CD1c-positive myeloid dendritic cell (primary cell): Measurements from ENCODE around the gene NBPF11.
"Not testable (repeated sequence)": the region's sequence is repeated elsewhere in the genome, so short reads cannot be mapped to it uniquely, and the experiment has no call there.

Experiments
- DNase-seq: peaks from one replicate; pipeline ENCODE4 v3.0.0-alpha.2; 2016; ENCODE audit errors: extremely low spot score

The NBPF11 gene

DNA sequence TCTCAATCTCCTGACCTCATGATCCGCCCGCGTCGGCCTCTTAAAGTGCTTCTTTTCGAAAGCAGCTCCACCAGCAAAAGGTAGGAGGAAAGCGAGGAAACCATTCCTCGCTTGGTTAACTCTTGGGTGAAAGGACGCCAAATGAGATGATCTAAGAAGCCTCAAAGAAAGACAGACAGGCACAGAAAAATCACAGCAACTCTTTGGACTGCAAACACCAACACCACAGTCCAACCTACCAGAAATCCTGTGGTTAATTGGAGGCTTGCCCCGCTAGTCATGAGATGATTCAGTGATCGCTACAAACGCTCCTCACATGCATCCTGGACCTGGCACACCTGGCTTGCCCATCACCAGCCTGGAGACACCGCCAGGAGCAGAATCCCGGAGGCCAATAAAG lies 1.1 kb downstream of the NBPF11 start:
- not testable (repeated sequence) for DNase-seq

GRCh38 chr1:148150014-148150413 lies 2.1 kb downstream of the NBPF11 start:
- not testable (repeated sequence) for DNase-seq

GRCh38 chr1:148149050-148149815 lies 2.8 kb downstream of the NBPF11 start:
- DNase-seq, result not testable (repeated sequence)

GRCh38 chr1:148147052-148147838 lies 4.8 kb downstream of the NBPF11 start:
- DNase-seq, result not testable (repeated sequence)

GRCh38 chr1:148146191-148146997 lies 5.7 kb downstream of the NBPF11 start:
- not testable (repeated sequence) for DNase-seq

GRCh38 chr1:148143223-148143622 lies 8.9 kb downstream of the NBPF11 start:
- DNase-seq, result not testable (repeated sequence)

- not testable (repeated sequence) for DNase-seq
Observed at GRCh38 chr1:148141936-148142335, 10.1 kb downstream of the NBPF11 start.

GRCh38 chr1:148138606-148139005 lies 13.5 kb downstream of the NBPF11 start:
- DNase-seq, result not testable (repeated sequence)

DNA sequence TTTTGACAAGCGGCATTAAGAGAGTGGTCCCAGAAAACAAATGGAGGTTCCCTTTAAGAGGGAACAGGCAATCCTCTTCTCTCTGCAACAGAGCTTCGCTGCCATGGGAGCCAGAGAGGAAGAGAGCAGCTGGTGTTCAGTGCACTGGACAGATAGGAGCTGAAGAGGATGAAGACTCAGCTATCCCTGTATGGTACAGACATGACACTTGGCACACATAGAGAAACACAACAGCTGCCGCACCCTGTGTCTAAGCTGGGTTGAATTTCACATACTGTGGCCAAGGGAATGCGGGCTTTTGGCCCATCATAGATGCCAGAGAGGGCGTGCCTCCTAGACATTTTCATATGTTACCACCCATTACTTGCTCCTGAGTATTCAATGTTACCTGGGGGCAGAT lies 29.7 kb downstream of the NBPF11 start:
- not testable (repeated sequence) for DNase-seq

DNA sequence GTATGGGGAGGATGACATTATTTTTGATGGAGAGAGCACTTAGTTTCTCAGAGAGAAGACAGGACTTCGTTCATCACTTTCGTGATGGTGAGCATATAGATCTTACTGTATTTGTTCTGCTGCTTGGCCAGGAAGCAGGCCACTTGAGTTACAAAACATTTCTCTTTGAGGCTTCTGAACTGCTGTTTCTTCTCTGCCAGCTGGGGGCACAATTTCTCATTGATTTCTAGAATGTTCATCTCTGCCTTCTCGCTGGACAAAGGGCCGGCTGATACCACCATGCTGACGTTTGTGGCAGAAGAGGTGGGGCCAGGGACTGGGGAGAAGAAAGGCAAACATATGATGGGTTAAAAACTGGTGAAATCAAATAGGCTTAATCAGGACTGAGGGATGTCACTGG lies 31.7 kb downstream of the NBPF11 start:
- not testable (repeated sequence) for DNase-seq

GRCh38 chr1:148095732-148096131 lies 56.3 kb downstream of the NBPF11 start:
- DNase-seq, result not testable (repeated sequence)

GRCh38 chr1:148086196-148086595 lies 65.9 kb downstream of the NBPF11 start:
- DNase-seq, result not testable (repeated sequence)

DNA sequence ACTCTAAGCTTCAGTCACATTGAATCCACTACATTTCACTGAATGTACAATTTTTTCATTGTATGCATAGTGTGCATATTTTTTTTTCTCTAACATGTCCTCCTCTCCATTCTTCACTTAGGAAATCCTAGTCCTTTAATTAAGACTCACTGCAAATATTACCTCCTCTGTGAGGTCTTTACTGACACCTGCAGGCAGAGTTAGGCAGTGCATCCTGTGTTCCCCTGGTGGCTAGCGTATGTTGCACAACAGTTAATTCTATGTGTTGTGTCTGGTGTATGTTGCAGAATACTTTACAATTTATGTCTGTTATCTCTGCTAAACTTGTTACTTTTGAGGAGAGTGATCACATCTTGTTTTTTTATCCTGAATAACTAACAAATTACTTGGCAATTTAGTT lies 70.9 kb downstream of the NBPF11 start:
- DNase-seq, result not testable (repeated sequence)

DNA sequence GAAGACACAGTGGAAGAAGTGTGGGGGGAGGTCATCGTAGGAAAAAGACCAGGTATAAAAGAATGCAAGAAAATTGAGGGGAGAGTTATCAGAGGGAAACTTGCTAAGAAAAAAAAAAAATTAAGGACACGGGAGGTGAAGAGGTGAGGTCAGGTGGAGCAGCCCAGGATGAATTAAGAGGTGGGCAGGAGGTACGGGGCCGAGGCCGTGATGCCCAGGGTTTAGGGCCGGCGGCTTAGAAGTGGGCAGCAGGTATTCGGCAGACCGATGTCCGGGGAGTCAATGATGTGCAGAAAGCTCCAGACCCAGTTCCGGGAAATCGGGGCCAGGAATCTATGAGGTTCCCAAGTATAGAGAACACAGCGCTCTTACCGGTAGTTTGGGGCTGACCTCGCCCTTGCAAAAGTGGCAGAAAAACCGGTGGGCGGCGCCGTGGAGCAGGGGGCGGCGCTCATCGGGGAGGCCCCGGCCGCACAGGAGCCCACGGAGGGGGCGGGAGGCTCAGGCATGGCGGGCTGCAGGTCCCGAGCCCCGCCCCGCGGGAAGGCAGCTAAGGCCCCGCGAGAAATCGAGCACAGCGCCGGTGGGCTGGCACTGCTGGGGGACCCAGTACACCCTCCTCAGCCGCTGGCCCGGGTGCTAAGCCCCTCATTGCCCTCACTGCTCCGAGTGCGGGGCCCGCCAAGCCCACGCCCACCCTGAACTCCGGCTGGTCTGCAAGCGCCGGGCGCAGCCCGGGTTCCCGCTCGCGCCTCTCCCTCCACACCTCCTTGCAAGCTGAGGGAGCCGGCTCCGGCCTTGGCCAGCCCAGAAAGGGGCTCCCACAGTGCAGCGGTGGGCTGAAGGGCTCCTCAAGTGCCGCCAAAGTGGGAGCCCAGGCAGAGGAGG lies 73.2 kb downstream of the NBPF11 start:
- not testable (repeated sequence) for DNase-seq

- DNase-seq, result not testable (repeated sequence)
Observed at GRCh38 chr1:148078090-148078489, 74.0 kb downstream of the NBPF11 start.

DNA sequence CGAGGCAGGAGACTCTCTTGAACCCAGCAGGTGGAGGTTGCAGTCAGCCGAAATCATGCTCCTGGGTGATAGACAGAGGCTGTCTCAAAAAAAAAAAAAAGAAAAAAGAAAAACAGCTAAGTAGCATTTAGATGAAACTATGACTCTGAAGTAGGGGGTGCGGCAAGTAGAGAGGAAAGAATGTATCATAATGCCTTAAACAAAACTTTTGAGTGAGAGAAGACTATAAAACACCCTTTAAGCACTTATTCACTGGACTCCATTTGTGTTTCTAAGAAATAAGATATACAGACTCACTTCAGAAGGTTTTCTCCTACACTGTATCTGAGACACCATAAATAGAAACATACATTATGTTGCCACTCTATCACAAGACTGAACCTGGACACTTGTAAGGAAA lies 74.6 kb downstream of the NBPF11 start:
- not testable (repeated sequence) for DNase-seq

DNA sequence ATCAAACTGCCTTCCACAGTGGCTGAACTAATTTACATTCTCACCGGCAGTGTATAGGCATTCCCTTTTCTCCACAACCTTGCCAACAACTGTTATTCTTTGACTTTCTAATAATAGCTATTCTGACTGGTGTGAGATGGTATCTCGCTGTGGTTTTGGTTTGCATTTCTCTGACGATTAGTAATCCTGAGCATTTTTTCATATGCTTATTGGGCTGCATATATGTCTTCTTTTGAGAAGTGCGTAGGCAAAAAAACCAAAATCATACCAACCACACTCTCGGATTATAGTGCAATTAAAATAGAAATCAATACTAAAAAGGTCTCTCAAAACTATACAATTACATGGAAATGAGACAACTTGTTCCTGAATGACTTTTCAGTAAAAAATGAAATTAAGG lies 78.7 kb downstream of the NBPF11 start:
- DNase-seq, result not testable (repeated sequence)

DNA sequence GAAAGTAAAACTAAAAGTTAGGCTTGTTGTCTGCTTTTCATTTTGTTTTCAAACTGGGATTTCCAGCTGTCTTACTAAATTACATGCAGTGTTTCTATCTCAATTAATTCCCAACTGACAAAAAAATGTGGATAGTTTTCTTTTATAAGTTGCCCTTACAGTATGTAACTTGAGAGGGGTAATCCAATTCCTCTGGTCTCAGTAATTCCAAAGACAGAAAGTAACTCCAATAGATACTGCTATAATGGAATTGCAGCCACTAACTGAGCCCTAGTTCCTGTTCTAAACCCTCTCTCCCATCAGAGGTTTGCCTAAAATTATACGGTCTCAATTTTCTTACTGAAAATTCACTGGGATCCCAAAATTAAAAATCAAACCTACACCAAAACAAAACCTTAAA lies 83.5 kb downstream of the NBPF11 start:
- DNase-seq, result not testable (repeated sequence)

DNA sequence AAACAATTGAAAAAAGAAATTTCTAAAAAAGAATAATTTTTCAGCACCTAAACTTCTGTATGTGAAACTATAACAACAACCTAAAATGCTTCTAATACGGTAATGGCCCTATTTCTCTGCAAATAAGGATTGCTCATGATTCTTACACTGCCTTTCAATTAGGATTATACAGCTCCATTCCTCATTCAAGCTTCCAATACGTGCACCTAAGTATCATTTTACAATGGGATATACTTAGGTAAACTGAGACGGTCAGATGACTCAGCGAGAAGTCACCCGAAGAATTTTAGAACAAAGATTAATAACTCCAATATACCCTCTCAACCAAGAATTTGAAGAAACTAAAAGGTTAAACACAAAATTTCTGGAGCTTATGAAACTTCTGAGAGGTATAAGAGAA lies 83.9 kb downstream of the NBPF11 start:
- DNase-seq, result not testable (repeated sequence)

DNA sequence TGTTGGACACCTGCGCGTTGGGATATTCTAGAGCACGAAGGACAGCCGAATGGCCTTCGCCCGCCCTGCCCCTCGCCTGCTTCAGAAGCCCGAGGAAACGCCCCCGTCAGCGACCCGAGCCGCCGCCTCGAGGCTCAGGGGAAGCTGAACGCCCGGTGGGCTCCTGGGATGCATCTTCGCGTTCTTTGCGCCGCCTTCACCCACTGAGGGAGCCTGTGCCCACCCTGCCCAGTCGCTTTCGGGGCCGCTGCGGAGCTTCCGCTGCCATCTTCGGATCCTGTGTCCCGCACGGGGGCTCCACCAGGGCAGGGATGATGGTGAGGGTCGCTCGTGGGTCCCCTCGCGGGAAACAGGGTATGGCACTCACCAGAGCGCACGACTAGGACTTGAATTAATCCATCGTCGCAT lies 91.8 kb downstream of the NBPF11 start:
- DNase-seq, result peak; percentile 1

GRCh38 chr1:148057384-148057783 lies 94.7 kb downstream of the NBPF11 start:
- peak; percentile 75 for DNase-seq
